CD14-positive monocyte (primary cell): Measurements from ENCODE around the gene TGM5. TPM values are rescaled to one million over a fixed set of nuclear protein-coding genes. Genes with fewer than 3 reads are reported as not detected.

Experiments
- DNase-seq, 3 donors: peaks; one replicate each; pipeline ENCODE4 v3.0.0-alpha.2; 2011 to 2022
- H2AFZ ChIP-seq: 2 replicates; pipeline ENCODE4 v1.6.0; 2012; ENCODE audit warnings: mild to moderate bottlenecking, low read depth, low read length, inconsistent platforms; ENCODE audit not compliant: insufficient read depth, poor library complexity, severe bottlenecking
- H3K27ac ChIP-seq, 2 donors: 1 replicate in 1 of 2; 2 replicates in 1 of 2; pipeline ENCODE4 v1.5.1; 2012 to 2013; ENCODE audit warnings: low read length in 2 of 2, control low read depth in 1 of 2, inconsistent platforms in 1 of 2, low read depth in 1 of 2, mild to moderate bottlenecking in 1 of 2
- H3K27me3 ChIP-seq, 2 donors: one replicate each; pipeline versions ENCODE4 v1.6.0 to v1.6.1; 2011 to 2013; ENCODE audit warnings: low read length in 2 of 2; ENCODE audit not compliant: control insufficient read depth in 2 of 2, insufficient read depth in 2 of 2
- H3K36me3 ChIP-seq, 2 donors: replicated peaks in 1 of 2; 1 replicate in 1 of 2; 2 replicates in 1 of 2; pipeline versions ENCODE4 v1.5.1 to v1.6.1; 2012 to 2013; ENCODE audit warnings: low read length in 2 of 2, control low read depth in 1 of 2, inconsistent platforms in 1 of 2, mild to moderate bottlenecking in 1 of 2; ENCODE audit not compliant: insufficient read depth in 2 of 2, control insufficient read depth in 1 of 2
- H3K4me1 ChIP-seq, 2 donors: 1 replicate in 1 of 2; 2 replicates in 1 of 2; pipeline versions ENCODE4 v1.5.1 to v1.6.1; 2012 to 2013; ENCODE audit warnings: low read length in 2 of 2, control low read depth in 1 of 2, inconsistent platforms in 1 of 2, mild to moderate bottlenecking in 1 of 2, moderate library complexity in 1 of 2; ENCODE audit not compliant: insufficient read depth in 2 of 2, control insufficient read depth in 1 of 2
- H3K4me2 ChIP-seq: replicated peaks from 2 replicates; pipeline ENCODE3; 2012; ENCODE audit warnings: low read length, moderate library complexity, mild to moderate bottlenecking; ENCODE audit not compliant: poor library complexity, severe bottlenecking; ENCODE audit errors: extremely low read depth
- H3K4me3 ChIP-seq, 3 experiments: fragments of 200-600 bp in 1 of 3; sonication (generic) in 1 of 3; replicated peaks in 1 of 3; 1 replicate in 2 of 3; 2 replicates in 1 of 3; pipeline ENCODE4 v1.5.1; 2011 to 2013; ENCODE audit warnings: low read length in 3 of 3, mild to moderate bottlenecking in 3 of 3, control low read depth in 2 of 3, low read depth in 2 of 3, inconsistent platforms in 1 of 3, moderate library complexity in 1 of 3
- H3K79me2 ChIP-seq: 2 replicates; pipeline ENCODE4 v1.6.0; 2012; ENCODE audit warnings: mild to moderate bottlenecking, control low read depth, inconsistent platforms, low read length, moderate library complexity; ENCODE audit not compliant: insufficient read depth
- H3K9ac ChIP-seq: 2 replicates; pipeline ENCODE4 v1.6.0; 2017; ENCODE audit warnings: low read length, mild to moderate bottlenecking; ENCODE audit not compliant: insufficient read depth, poor library complexity, severe bottlenecking
- H3K9me3 ChIP-seq, 2 donors: replicated peaks in 1 of 2; 1 replicate in 1 of 2; 2 replicates in 1 of 2; pipeline versions ENCODE4 v1.5.1 to v1.6.1; 2012 to 2013; ENCODE audit warnings: low read length in 2 of 2, control low read depth in 1 of 2; ENCODE audit not compliant: control insufficient read depth in 1 of 2, insufficient read depth in 1 of 2
- H4K20me1 ChIP-seq: 2 replicates; pipeline ENCODE4 v1.6.0; 2012; ENCODE audit warnings: mild to moderate bottlenecking, low read length, control low read depth, moderate library complexity; ENCODE audit not compliant: insufficient read depth
- H3K27ac Mint-ChIP-seq, 7 donors: one replicate each; pipeline ENCODE4 v1.8.0; 2020; ENCODE audit warnings: mild to moderate bottlenecking in 7 of 7, mixed read lengths in 7 of 7, moderate library complexity in 6 of 7, inconsistent platforms in 2 of 7
- H3K27me3 Mint-ChIP-seq, 3 donors: one replicate each; pipeline ENCODE4 v1.8.0; 2021 to 2022; ENCODE audit warnings: low read depth in 3 of 3, mild to moderate bottlenecking in 3 of 3, mixed read lengths in 3 of 3, moderate library complexity in 3 of 3, inconsistent platforms in 1 of 3
- H3K36me3 Mint-ChIP-seq, 2 donors: one replicate each; pipeline ENCODE4 v1.8.0; 2020; ENCODE audit warnings: mixed read lengths in 2 of 2, inconsistent platforms in 1 of 2, mild to moderate bottlenecking in 1 of 2
- H3K4me1 Mint-ChIP-seq: one replicate; pipeline ENCODE4 v1.8.0; 2020; ENCODE audit warnings: mild to moderate bottlenecking, mixed read lengths
- H3K4me3 Mint-ChIP-seq, 2 donors: one replicate each; pipeline ENCODE4 v1.8.0; 2020; ENCODE audit warnings: mild to moderate bottlenecking in 2 of 2, mixed read lengths in 2 of 2, moderate library complexity in 1 of 2
- H3K9me3 Mint-ChIP-seq, 7 donors: one replicate each; pipeline ENCODE4 v1.8.0; 2020 to 2022; ENCODE audit warnings: mixed read lengths in 7 of 7, mild to moderate bottlenecking in 6 of 7, moderate library complexity in 6 of 7, inconsistent platforms in 2 of 7
- WGBS: methylation state at CpG from one replicate; pipeline ENCODE4 v1.1.5; 2013; ENCODE audit warnings: missing lambda C conversion rate; ENCODE audit not compliant: insufficient coverage; 5-methylcytosine and 5-hydroxymethylcytosine counted together
- intact Hi-C, 2 donors: fragments of 100-400 bp; cut with micrococcal nuclease; formaldehyde crosslinking; loops; one replicate each; pipeline versions ENCODE4 v1.15.0 to v1.15.1; 2023
- polyA plus RNA-seq, 3 donors: library from polyadenylated mRNA; depleted of rRNA in 1 of 3; unstranded in 2 of 3; stranded (reverse) in 1 of 3; fragments of 300-500 nt in 2 of 3; fragments of >200 nt in 1 of 3; fragmentation: Illumina TruSeq in 2 of 3; gene quantifications; 1 replicate in 2 of 3; 2 replicates in 1 of 3; pipeline ENCODE4 v1.2.3, GENCODE V29; 2012 to 2021
- TF ChIP-seq, protein P1 (sequence below): fragments of 200-600 bp; IDR thresholded peaks from one replicate; pipeline ENCODE4 v1.8.0; 2022; ENCODE audit warnings: antibody characterized with exemption, mild to moderate bottlenecking

Gene TGM5
- polyA plus RNA-seq, 3 donors = not detected

DNA sequence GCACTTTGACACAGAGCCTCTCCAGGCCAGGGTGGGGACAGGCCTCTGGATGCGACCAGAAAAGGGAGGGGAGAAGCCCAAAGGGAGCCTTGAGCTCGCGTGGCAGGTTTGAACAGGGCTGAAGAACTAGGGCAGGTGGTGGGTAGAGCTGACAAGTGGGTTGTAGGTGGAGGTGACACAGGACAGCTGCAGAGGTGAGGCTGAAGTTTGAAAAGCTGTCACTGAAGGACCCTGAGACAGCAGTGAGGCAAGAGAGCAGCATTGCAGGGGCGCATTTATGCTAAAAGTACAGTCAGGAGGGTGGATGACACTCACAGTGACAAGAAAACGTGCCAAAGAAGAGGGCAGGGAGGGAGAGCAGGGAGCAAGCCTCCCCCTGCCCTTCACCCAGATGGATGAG, 24.1 kb downstream of the TGM5 start:
- no peak for DNase-seq
- Mint-ChIP-seq H3K4me1 (peaks cover 23% of the 10 kb centered on the region), H3K27me3 (peaks cover 40 to 54% (median 41%) of the 10 kb centered on the region in 3 donors), H3K9me3 (peaks cover 0 to 4% (median 0%) of the 10 kb centered on the region in 7 donors), H3K27ac (no peak overlapping the region), H3K36me3 (peaks cover 0 to 1% of the 10 kb centered on the region in 2 donors), H3K4me3 (peak overlapping the region in 1 of 2 donors; percentile 1)
- no peak overlapping the region for H2AFZ ChIP-seq
- no peak overlapping the region for H3K9ac ChIP-seq
- H3K9me3 ChIP-seq = no peaks in the 10 kb centered on the region
- WGBS = 100% methylated on average over 4 of the region's 5 CpGs
- intact Hi-C loops = no loop called here
- H3K27ac ChIP-seq = no peak overlapping the region
- TF ChIP-seq, protein P1, sequence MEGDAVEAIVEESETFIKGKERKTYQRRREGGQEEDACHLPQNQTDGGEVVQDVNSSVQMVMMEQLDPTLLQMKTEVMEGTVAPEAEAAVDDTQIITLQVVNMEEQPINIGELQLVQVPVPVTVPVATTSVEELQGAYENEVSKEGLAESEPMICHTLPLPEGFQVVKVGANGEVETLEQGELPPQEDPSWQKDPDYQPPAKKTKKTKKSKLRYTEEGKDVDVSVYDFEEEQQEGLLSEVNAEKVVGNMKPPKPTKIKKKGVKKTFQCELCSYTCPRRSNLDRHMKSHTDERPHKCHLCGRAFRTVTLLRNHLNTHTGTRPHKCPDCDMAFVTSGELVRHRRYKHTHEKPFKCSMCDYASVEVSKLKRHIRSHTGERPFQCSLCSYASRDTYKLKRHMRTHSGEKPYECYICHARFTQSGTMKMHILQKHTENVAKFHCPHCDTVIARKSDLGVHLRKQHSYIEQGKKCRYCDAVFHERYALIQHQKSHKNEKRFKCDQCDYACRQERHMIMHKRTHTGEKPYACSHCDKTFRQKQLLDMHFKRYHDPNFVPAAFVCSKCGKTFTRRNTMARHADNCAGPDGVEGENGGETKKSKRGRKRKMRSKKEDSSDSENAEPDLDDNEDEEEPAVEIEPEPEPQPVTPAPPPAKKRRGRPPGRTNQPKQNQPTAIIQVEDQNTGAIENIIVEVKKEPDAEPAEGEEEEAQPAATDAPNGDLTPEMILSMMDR = no peak
- peaks cover 16 to 20% of the 10 kb centered on the region in 2 donors for H3K4me1 ChIP-seq
- H3K36me3 ChIP-seq = no peaks in the 10 kb centered on the region
- no peak overlapping the region for H3K4me2 ChIP-seq
- H3K79me2 ChIP-seq = no peaks in the 10 kb centered on the region
- no peaks in the 10 kb centered on the region for H4K20me1 ChIP-seq
- no peak overlapping the region for H3K4me3 ChIP-seq
- peaks cover 18 to 33% of the 10 kb centered on the region in 2 donors for H3K27me3 ChIP-seq

DNA sequence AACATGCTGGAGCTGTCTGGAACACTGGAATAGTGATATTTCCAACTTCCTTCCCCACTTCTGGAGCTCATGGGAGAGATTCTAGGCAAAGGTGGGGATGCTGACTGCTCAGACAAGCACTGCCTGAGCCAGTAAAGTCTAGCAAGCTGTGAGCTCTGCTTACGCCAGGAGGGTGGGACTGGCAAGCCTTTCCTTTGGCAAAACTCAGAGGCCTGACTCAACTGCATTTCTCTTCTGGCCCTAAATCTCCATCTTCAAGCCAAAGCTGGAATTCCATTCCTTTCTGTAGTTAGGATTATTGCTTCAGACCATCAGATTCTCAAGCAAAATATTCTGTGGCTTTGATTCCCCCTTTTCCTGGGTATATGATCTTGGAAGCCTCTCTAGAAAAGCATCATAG, 25.6 kb downstream of the TGM5 start:
- H3K36me3 ChIP-seq = no peaks in the 10 kb centered on the region
- no peak overlapping the region for H3K4me3 ChIP-seq
- peaks cover 0 to 3% (median 0%) of the 10 kb centered on the region in 7 donors for H3K9me3 Mint-ChIP-seq
- DNase-seq = no peak
- no peak overlapping the region for H3K4me3 Mint-ChIP-seq
- no peak overlapping the region for H3K27ac Mint-ChIP-seq
- peaks cover 18 to 36% of the 10 kb centered on the region in 2 donors for H3K27me3 ChIP-seq
- peaks cover 0 to 1% of the 10 kb centered on the region in 2 donors for H3K36me3 Mint-ChIP-seq
- peaks cover 16 to 20% of the 10 kb centered on the region in 2 donors for H3K4me1 ChIP-seq
- H2AFZ ChIP-seq = no peak overlapping the region
- no peak overlapping the region for H3K9ac ChIP-seq
- intact Hi-C loops = no loop called here
- H3K27ac ChIP-seq = no peak overlapping the region
- no peaks in the 10 kb centered on the region for H3K79me2 ChIP-seq
- H4K20me1 ChIP-seq = no peaks in the 10 kb centered on the region
- 67% methylated on average over 1 of the region's 1 CpG for WGBS
- no peak overlapping the region for H3K4me2 ChIP-seq
- H3K4me1 Mint-ChIP-seq = peaks cover 20% of the 10 kb centered on the region
- TF ChIP-seq, protein P1 = no peak
- H3K9me3 ChIP-seq = no peaks in the 10 kb centered on the region
- peaks cover 42 to 63% (median 47%) of the 10 kb centered on the region in 3 donors for H3K27me3 Mint-ChIP-seq
